ENCODE results near the gene ZFYVE27.

GRCh38 chr10:97755718-97756117 is 18.8 kb downstream of the ZFYVE27 start:
- TF ChIP-seq CTCF (IDR thresholded peaks at IDR 0.05) (no peak), ZFX (IDR thresholded peaks at IDR 0.05; ENCODE audit: borderline replicate concordance) (no peak)
